ENCODE results near the gene ITPRIPL1. TPM values are rescaled to one million over a fixed set of nuclear protein-coding genes. Genes with fewer than 3 reads are reported as not detected.
"Not testable (repeated sequence)": the region's sequence is repeated elsewhere in the genome, so short reads cannot be mapped to it uniquely, and the experiment has no call there.

ITPRIPL1 gene
- total RNA-seq = 10 to 100 TPM; 28.0 to 31.4 TPM

GRCh38 chr2:96325041-96325883 is at the start of gene ITPRIPL1:
Gene ITPRIPL1, plus strand, starts transcription at chr2:96325317. Its CDS starts 523 bp downstream, at chr2:96325840.
- Mint-ChIP-seq H3K36me3 (ENCODE audit: insufficient read depth in 2 of 2) (peaks cover 13 to 25% of the 10 kb centered on the region in 2 donors), H3K9me3 (no peaks in the 10 kb centered on the region), H3K27me3 (ENCODE audit: low read depth) (no peaks in the 10 kb centered on the region), H3K27ac (peak within 1 kb of the TSS; percentile 93), H3K4me1 (ENCODE audit: low read depth) (peaks cover 76% of the 10 kb centered on the region), H3K4me3 (peak within 1 kb of the TSS; percentile 94 to 95)
- DNase-seq (peak; percentile 52 to 62), ATAC-seq (replicated peaks in 1 of 2) (peak; percentile 34 to 45)

GRCh38 chr2:96276787-96277499 is 48.2 kb upstream of the ITPRIPL1 start:
- Mint-ChIP-seq H3K4me3 (no peak overlapping the region), H3K27me3 (ENCODE audit: low read depth) (no peaks in the 10 kb centered on the region), H3K36me3 (ENCODE audit: insufficient read depth in 2 of 2) (peaks cover 15 to 25% of the 10 kb centered on the region in 2 donors), H3K9me3 (no peaks in the 10 kb centered on the region), H3K27ac (no peak overlapping the region), H3K4me1 (ENCODE audit: low read depth) (peaks cover 13% of the 10 kb centered on the region)
- DNase-seq (no peak), ATAC-seq (replicated peaks in 1 of 2) (no peak)

- peak; percentile 25 to 35 for ATAC-seq (replicated peaks in 1 of 2)
- no peak for DNase-seq
- H3K36me3 Mint-ChIP-seq (ENCODE audit: insufficient read depth in 2 of 2) = peaks cover 22 to 51% of the 10 kb centered on the region in 2 donors
- no peaks in the 10 kb centered on the region for H3K27me3 Mint-ChIP-seq (ENCODE audit: low read depth)
- no peaks in the 10 kb centered on the region for H3K9me3 Mint-ChIP-seq
- peaks cover 14% of the 10 kb centered on the region for H3K4me1 Mint-ChIP-seq (ENCODE audit: low read depth)
- H3K27ac Mint-ChIP-seq = peak overlapping the region; percentile 21
- no peak overlapping the region for H3K4me3 Mint-ChIP-seq
These were observed 37.8 kb upstream of the ITPRIPL1 start for GRCh38 chr2:96287273-96287856.

GRCh38 chr2:96291751-96292150 is 33.4 kb upstream of the ITPRIPL1 start:
- Mint-ChIP-seq H3K27ac (no peak overlapping the region), H3K9me3 (no peaks in the 10 kb centered on the region), H3K27me3 (ENCODE audit: low read depth) (no peaks in the 10 kb centered on the region), H3K36me3 (ENCODE audit: insufficient read depth in 2 of 2) (peaks cover 27 to 57% of the 10 kb centered on the region in 2 donors), H3K4me3 (no peak overlapping the region), H3K4me1 (ENCODE audit: low read depth) (peaks cover 14% of the 10 kb centered on the region)
- DNase-seq = no peak
- no peak for ATAC-seq (replicated peaks in 1 of 2)

GRCh38 chr2:96294271-96294670 is 30.8 kb upstream of the ITPRIPL1 start:
- H3K27me3 Mint-ChIP-seq (ENCODE audit: low read depth); H3K4me1 Mint-ChIP-seq (ENCODE audit: low read depth); ATAC-seq (replicated peaks in 1 of 2); H3K4me3 Mint-ChIP-seq; DNase-seq; H3K9me3 Mint-ChIP-seq; H3K27ac Mint-ChIP-seq: not testable (repeated sequence)
- peaks cover 25 to 54% of the 10 kb centered on the region in 2 donors for H3K36me3 Mint-ChIP-seq (ENCODE audit: insufficient read depth in 2 of 2)

- ATAC-seq (replicated peaks in 1 of 2) (no peak), DNase-seq (no peak)
- peaks cover 32 to 60% of the 10 kb centered on the region in 2 donors for H3K36me3 Mint-ChIP-seq (ENCODE audit: insufficient read depth in 2 of 2)
- no peak overlapping the region for H3K27ac Mint-ChIP-seq
- no peaks in the 10 kb centered on the region for H3K9me3 Mint-ChIP-seq
- H3K27me3 Mint-ChIP-seq (ENCODE audit: low read depth) = no peaks in the 10 kb centered on the region
- peaks cover 11% of the 10 kb centered on the region for H3K4me1 Mint-ChIP-seq (ENCODE audit: low read depth)
- H3K4me3 Mint-ChIP-seq = no peak overlapping the region
These were observed 28.2 kb upstream of the ITPRIPL1 start for GRCh38 chr2:96296925-96297324.

- peaks cover 52% of the 10 kb centered on the region for H3K4me1 Mint-ChIP-seq (ENCODE audit: low read depth)
- peak overlapping the region in 1 of 2 donors; percentile 48 for H3K4me3 Mint-ChIP-seq
- peak overlapping the region; percentile 79 for H3K27ac Mint-ChIP-seq
- no peaks in the 10 kb centered on the region for H3K9me3 Mint-ChIP-seq
- no peak for DNase-seq
- H3K27me3 Mint-ChIP-seq (ENCODE audit: low read depth) = no peaks in the 10 kb centered on the region
- ATAC-seq (replicated peaks in 1 of 2) = no peak
- peaks cover 35 to 60% of the 10 kb centered on the region in 2 donors for H3K36me3 Mint-ChIP-seq (ENCODE audit: insufficient read depth in 2 of 2)
These were observed 23.3 kb upstream of the ITPRIPL1 start for GRCh38 chr2:96301865-96302264.

GRCh38 chr2:96304606-96305005 is 20.5 kb upstream of the ITPRIPL1 start:
- Mint-ChIP-seq H3K9me3 (no peaks in the 10 kb centered on the region), H3K27me3 (ENCODE audit: low read depth) (no peaks in the 10 kb centered on the region), H3K4me3 (peak overlapping the region; percentile 97 to 100), H3K36me3 (ENCODE audit: insufficient read depth in 2 of 2) (peaks cover 26 to 42% of the 10 kb centered on the region in 2 donors), H3K4me1 (ENCODE audit: low read depth) (peaks cover 52% of the 10 kb centered on the region), H3K27ac (peak overlapping the region; percentile 98)
- ATAC-seq (replicated peaks in 1 of 2) (no peak), DNase-seq (no peak)

- peaks cover 26 to 35% of the 10 kb centered on the region in 2 donors for H3K36me3 Mint-ChIP-seq (ENCODE audit: insufficient read depth in 2 of 2)
- H3K9me3 Mint-ChIP-seq = no peaks in the 10 kb centered on the region
- H3K4me3 Mint-ChIP-seq = peak within 1 kb of the TSS; percentile 97 to 100
- H3K27me3 Mint-ChIP-seq (ENCODE audit: low read depth) = no peaks in the 10 kb centered on the region
- ATAC-seq (replicated peaks in 1 of 2) = peak; percentile 98 to 99
- DNase-seq = peak; percentile 93
- H3K27ac Mint-ChIP-seq = peak within 1 kb of the TSS; percentile 98
- H3K4me1 Mint-ChIP-seq (ENCODE audit: low read depth) = peaks cover 52% of the 10 kb centered on the region
These were observed 19.8 kb upstream of the ITPRIPL1 start, which contains the start of gene SNRNP200 for GRCh38 chr2:96305091-96305978. Gene SNRNP200, minus strand, starts transcription at chr2:96305546. Its CDS starts 109 bp downstream, at chr2:96305437.

DNA sequence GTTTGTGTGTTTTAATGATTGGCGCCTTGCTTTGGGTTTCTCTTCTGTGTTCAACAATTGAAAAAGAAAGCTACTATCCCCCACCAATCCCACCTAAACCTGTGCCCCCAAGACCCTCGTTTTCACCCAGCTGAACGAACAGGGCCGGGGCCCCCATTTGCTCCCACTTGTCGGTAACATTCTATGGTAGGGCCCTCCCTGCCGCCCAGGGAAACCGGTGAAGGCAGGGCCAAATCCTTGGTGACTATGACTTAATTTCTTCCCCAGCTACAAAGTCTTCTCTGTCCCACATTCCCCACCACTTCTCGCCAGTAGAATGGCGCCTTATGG is 19.2 kb upstream of the ITPRIPL1 start:
- ATAC-seq (replicated peaks in 1 of 2) = no peak
- Mint-ChIP-seq H3K27ac (peak overlapping the region; percentile 98), H3K27me3 (ENCODE audit: low read depth) (no peaks in the 10 kb centered on the region), H3K4me1 (ENCODE audit: low read depth) (peaks cover 52% of the 10 kb centered on the region), H3K4me3 (peak overlapping the region; percentile 97 to 100), H3K9me3 (no peaks in the 10 kb centered on the region), H3K36me3 (ENCODE audit: insufficient read depth in 2 of 2) (peaks cover 24 to 34% of the 10 kb centered on the region in 2 donors)
- DNase-seq = no peak

DNA sequence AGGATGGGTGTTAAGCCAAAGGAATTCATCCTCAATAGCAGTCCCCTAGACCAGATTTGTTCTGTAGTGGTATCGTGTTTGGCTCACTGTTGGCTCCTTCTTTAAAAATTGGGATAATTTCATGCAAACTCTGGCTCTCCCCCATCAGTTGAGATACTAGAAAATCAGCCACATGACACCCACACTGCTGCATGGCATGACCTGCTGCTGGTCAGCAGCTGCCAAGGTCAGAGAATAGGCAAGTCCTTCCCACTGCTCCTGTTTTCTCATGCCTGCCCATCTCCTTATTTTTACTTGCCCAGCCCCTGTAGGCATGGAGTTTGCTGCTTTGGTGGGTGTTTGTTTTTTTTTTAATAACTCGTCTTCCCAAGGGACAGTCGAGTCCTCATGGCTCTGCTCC is 18.7 kb upstream of the ITPRIPL1 start:
- DNase-seq (no peak), ATAC-seq (replicated peaks in 1 of 2) (no peak)
- Mint-ChIP-seq H3K4me3 (peak overlapping the region; percentile 97 to 100), H3K9me3 (no peaks in the 10 kb centered on the region), H3K4me1 (ENCODE audit: low read depth) (peaks cover 47% of the 10 kb centered on the region), H3K36me3 (ENCODE audit: insufficient read depth in 2 of 2) (peaks cover 21 to 29% of the 10 kb centered on the region in 2 donors), H3K27me3 (ENCODE audit: low read depth) (no peaks in the 10 kb centered on the region), H3K27ac (peak overlapping the region; percentile 98)

DNA sequence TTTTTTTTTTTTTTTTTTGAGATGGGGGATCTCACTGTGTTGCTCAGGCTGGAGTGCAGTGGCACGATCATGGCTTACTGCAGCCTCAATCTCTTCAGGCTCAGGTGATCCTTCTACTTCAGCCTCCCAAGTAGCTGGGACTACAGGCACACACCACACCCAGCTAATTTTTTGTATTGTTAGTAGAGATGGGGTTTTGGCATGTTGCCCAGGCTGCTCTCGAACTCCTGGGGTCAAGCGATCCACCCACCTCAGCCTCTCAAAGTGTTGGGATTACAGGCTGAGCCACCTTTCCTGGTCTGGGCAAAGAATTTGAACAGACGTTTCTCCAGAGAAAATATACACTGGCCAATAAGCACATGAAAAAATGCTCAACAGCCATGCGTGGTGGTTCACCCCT is 16.9 kb upstream of the ITPRIPL1 start:
- peaks cover 10 to 12% of the 10 kb centered on the region in 2 donors for H3K36me3 Mint-ChIP-seq (ENCODE audit: insufficient read depth in 2 of 2)
- H3K27ac Mint-ChIP-seq = no peak overlapping the region
- no peak overlapping the region for H3K4me3 Mint-ChIP-seq
- no peaks in the 10 kb centered on the region for H3K9me3 Mint-ChIP-seq
- ATAC-seq (replicated peaks in 1 of 2) (no peak), DNase-seq (no peak)
- H3K4me1 Mint-ChIP-seq (ENCODE audit: low read depth) = peaks cover 37% of the 10 kb centered on the region
- no peaks in the 10 kb centered on the region for H3K27me3 Mint-ChIP-seq (ENCODE audit: low read depth)
